ENCODE measurements around the gene PSD2.

DNA sequence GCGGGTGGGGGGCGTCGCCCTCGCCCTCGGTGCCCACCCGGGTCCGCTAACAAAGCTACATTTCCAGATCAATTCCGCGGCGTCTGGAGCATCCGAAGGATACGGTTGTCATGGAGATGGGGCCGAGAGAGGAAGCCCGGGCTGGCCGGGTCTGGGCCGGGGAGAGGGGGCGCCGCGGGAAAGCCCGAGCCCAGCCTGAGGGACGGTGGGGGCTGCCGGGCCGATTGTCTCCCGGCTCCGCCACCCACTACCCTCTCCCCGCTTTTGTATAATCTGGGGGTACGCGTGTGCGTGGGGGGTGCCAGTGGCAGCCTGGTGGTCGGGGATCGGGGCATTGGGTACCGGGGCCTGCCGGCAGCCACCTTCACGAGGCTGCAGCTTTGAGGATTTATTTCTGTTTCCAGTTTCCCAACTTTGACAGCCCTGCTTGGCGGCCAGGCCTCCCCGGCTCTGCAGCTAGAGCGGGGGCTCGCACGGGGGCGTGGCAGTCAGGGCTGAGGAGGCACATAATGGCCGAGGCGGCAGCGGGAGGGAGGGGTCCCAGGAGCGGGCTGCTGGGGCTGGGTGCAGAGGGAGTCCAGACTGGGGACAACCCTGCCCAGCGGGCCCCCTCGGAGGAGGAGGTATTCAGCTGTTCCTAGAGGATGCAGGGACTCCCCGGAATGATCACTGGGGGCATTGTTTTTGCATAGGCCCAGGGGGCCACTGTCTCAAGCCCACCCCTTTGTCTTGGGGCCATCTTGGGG lies 626 bp downstream of the PSD2 start:
- no peak for TF ChIP-seq POLR2AphosphoS5 (IDR thresholded peaks at IDR 0.05; ENCODE audit: low read length)
- no peak for TF ChIP-seq MLLT1 (IDR thresholded peaks at IDR 0.05)
- TF ChIP-seq, protein P1, sequence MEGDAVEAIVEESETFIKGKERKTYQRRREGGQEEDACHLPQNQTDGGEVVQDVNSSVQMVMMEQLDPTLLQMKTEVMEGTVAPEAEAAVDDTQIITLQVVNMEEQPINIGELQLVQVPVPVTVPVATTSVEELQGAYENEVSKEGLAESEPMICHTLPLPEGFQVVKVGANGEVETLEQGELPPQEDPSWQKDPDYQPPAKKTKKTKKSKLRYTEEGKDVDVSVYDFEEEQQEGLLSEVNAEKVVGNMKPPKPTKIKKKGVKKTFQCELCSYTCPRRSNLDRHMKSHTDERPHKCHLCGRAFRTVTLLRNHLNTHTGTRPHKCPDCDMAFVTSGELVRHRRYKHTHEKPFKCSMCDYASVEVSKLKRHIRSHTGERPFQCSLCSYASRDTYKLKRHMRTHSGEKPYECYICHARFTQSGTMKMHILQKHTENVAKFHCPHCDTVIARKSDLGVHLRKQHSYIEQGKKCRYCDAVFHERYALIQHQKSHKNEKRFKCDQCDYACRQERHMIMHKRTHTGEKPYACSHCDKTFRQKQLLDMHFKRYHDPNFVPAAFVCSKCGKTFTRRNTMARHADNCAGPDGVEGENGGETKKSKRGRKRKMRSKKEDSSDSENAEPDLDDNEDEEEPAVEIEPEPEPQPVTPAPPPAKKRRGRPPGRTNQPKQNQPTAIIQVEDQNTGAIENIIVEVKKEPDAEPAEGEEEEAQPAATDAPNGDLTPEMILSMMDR (IDR thresholded peaks at IDR 0.05 in 2 of 3, conservative IDR thresholded peaks at IDR 0.05 in 1 of 3; ENCODE audit: control insufficient read depth in 2 of 3, extremely low read depth in 1 of 3, insufficient read depth in 1 of 3, low read depth in 3 of 3, low read length in 3 of 3) = no peak
- no peak for TF ChIP-seq EZH2 (IDR thresholded peaks at IDR 0.05; ENCODE audit: borderline replicate concordance, control insufficient read depth, low read depth, low read length)
- TF ChIP-seq CEBPZ (IDR thresholded peaks at IDR 0.05; ENCODE audit: low read depth, low read length) = no peak
- no peak for TF ChIP-seq SMARCA5 (IDR thresholded peaks at IDR 0.05)
- TF ChIP-seq ZNF622 (IDR thresholded peaks at IDR 0.05) = no peak
- TF ChIP-seq CREB1 (IDR thresholded peaks at IDR 0.05; ENCODE audit: low read depth) = no peak

All from GM12878 (cell line).